Stimulated activated CD4-positive, alpha-beta T cell treated with anti-CD3 and anti-CD28 coated beads, Interleukin-4, amount 100 ng/mL, for 24 hours (primary cell): ENCODE measurements around the gene SMAP2.
"Not testable (repeated sequence)": the region's sequence is repeated elsewhere in the genome, so short reads cannot be mapped to it uniquely, and the experiment has no call there.

ENCODE experiments used
- DNase-seq: peaks from one replicate; pipeline ENCODE4 v3.0.0-alpha.2; 2020

The SMAP2 gene

GRCh38 chr1:40373323-40374283 is at the start of gene SMAP2:
Gene SMAP2, plus strand, starts transcription at chr1:40373727. Its CDS starts 394 bp downstream, at chr1:40374121.
- peak; percentile 95 for DNase-seq

- DNase-seq: not testable (repeated sequence)
Measured at GRCh38 chr1:40331403-40331802, 42.1 kb upstream of the SMAP2 start.

DNA sequence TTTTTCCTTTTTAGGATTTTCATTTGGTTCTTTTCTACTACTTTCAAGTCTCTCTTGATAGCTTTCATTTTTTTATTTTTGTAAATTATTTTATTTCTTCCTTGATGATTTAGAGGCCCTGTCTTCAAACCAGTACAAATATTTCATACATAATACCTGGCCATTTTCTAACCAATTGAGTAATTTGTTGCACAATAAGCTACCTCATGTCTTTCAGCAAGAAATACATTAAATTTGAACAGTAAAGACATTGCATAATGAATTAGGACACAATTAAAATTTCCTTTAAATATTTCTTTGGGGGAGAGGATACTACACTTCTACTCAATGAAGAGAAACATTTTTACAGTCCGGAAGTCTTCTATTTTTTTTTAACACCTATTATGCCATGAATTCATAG is 40.8 kb upstream of the SMAP2 start:
- DNase-seq: no peak

DNA sequence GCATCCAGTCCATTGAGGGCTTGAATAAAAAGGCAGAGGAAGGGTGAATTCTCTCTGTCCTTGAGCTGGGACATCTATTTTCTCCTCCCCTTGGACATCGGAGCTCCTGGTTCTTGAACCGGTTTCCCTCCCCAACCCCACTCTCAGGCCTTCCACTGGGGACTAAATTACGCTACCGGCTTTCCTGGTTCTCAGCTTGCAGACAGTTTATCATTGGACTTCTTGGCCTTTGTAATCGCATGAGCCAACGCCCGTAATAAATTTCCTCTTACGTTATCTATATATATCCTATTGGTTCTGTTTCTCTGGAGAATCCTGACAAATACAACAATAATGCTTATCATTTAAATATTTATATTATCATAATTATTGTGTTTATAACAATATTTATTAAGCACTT is 36.1 kb upstream of the SMAP2 start:
- DNase-seq: no peak

DNA sequence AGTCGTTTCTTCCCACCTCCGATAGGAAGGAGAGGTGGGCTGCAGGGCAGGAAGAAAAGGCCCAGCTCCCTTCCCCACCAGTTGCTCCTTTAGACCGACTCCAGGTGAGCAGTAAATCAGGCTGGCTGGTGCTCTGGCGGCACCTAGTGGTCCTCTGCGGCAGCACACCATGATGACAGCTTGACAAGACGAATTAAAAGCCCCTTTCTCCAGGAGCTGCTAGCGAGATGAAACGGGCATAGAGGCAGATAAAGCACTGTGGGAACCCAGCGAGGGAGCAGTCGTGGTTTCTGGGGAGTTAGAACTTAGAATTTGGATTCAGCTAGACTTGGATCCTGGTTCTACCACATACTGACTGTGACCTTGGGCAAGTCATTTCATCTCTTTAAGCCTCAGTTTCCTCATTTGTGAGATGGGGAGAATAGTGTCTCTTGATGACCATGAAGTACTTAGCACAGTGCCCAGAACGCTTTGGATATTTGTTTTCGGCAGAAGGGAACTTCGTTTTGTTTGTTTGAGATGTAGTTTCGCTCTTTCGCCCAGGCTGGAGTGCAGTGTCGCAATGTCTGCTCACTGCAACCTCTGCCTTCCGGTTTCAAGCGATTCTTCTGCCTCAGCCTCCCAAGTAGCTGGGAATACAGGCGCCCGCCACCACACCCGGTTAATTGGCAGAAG is 34.6 kb upstream of the SMAP2 start:
- peak; percentile 91 for DNase-seq

DNA sequence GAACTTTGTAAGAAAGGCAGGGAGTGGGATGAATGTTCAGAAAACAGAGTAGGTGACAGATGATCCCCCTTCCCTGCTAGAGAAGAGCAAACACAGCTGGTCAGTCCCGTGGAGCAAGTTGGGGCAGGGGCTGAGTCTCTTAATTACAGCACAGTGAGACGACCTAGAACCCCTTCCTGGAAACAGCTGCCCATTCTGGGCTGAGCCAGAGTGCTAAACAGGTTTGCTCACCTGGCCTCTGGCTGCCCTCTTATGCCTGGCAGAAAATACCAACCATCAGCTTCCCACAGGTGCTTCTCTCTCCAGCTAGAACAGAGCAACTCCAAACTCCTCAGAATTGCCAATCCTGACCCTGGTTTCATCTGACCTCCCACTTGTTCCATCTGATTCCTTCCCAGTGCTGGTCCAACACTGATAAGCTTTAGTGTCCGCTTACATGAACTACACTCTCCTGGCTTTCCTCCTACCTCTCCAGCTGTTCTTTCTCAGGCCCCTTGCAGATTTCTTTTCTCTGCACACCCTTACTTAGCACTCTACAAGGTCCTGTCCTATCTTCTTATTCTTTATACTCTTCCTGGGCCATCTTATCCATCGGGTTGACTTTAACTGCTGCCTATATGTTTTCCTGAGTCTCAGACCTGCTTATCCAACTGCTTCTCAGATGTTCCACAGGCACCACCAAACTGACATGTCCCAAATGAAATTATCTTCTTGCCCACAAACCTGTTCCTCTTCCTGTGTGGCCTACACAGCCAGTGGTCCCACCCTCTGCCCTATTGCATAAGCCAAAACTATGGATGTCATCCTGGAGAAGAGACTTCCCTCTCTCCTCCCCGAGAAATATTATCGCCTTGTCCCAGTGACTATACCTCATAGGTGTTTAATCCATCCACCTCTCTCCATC is 33.9 kb upstream of the SMAP2 start:
- DNase-seq: no peak

DNA sequence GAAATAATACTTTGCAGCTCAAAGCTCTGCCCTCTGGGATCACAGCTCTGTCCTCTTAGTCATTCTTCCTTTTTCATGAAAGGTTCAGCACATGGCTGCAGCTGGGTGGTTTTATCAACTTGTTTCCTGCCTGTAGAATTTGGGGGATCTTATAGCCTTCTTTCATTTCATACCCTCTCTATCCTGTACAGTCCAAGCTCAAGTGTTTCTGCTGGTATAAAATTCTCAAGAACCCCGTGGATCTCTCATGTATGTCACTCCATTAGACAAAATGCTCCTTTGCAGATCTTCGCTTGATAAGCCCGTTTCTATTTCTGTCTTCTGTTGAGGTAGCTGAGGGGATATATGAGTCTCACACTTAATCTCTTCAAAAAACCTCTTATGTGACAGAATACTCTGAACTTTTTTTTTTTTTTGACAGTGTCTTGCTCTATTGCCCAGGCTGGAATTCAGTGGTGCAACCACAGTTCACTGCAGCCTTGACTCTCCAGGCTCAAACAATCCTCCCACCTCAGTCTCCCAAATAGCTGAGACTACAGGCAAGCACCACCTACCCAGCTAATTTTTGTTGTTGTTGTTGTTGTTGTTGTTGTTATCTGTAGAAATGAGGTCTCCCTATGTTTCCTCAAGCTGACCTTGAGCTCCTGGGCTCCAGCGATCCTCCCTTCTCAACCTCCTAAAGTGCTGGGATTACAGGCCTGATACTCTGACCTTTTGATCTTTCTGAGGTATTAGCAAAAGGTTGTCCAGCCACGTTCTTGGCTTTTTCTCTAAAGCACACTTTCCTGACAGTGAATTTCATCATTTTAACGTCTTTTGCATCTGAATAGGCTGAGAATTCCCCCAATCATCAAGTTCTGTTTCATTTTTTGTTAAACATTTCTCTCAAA is 31.8 kb upstream of the SMAP2 start:
- DNase-seq: no peak

DNA sequence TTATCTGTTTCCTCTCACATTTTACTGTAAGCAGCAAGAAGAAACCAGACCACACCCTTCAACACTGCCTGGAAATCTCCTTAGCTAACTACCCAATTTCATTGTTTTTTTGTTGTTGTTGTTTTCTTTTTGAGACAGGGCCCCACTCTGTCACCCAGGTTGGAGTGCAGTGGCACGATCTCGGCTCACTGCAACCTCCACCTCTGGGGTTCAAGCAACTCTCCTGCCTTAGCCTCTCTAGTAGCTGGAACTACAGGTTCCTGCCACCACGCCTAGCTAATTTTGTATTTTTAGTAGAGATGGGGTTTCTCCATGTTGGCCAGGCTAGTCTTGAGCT is 31.2 kb upstream of the SMAP2 start:
- not testable (repeated sequence) for DNase-seq

DNA sequence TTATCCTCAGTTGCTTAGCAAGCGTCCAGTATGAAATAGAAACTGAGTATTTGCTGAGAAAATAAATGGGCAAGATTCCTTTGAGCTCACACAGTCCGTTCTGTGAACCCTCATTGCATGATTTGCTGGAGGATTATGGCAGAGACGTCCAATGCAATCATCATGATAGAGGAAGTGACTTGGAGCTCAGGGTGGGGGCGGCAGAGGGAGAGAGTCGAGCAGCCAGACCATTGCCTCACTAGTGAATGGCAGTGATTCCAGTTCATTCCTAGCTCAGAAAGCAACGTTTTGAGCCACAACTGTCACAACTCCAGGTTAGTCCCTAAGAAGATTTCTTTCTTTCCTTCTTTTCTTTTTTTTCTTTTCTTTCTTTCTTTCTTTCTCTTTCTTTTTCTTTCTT is 28.9 kb upstream of the SMAP2 start:
- DNase-seq: no peak

DNA sequence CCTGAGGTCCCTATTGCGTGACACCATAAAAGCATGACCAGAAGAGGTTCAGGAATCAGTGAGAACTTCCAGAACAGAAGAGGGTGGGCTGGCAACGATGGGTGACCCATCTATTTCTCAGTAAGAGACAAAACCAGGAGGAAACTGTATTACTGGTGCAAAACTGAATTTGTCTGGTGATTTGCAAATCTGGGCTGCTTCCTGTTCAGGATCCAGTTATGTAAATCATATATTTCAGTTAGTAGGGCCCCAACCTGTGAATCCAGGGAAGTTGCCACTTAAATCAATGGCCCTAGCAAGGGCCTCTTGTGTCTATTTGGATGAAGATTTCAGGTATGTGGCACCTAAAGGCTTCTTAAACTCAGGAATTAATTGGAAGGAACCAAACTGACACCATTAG is 23.1 kb upstream of the SMAP2 start:
- no peak for DNase-seq

GRCh38 chr1:40351124-40351523 is 22.4 kb upstream of the SMAP2 start:
- no peak for DNase-seq

- no peak for DNase-seq
Measured at GRCh38 chr1:40352126-40352525, 21.4 kb upstream of the SMAP2 start.

GRCh38 chr1:40353082-40353481 is 20.4 kb upstream of the SMAP2 start:
- DNase-seq: no peak

- DNase-seq: no peak
Measured at GRCh38 chr1:40357625-40358024, 15.9 kb upstream of the SMAP2 start.

DNA sequence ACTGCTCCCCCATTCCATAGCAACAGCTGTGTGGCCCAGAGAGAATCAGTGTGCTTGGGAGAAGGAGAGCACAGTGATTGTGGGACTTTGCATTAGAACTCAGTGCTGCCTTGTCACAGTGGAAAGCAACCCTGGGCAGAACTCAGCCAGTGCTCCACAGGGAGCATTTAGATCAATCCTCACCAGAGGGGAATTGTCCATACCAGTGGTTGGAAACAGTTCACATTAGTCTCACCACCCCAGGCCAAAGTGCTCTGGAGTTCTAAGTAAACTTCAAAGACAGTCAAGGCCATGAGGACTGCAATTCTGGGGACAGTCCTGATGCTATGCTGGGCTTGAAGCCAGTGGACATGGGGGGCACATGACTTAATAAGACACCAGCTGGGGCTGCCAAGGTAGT is 12.9 kb upstream of the SMAP2 start:
- no peak for DNase-seq

DNA sequence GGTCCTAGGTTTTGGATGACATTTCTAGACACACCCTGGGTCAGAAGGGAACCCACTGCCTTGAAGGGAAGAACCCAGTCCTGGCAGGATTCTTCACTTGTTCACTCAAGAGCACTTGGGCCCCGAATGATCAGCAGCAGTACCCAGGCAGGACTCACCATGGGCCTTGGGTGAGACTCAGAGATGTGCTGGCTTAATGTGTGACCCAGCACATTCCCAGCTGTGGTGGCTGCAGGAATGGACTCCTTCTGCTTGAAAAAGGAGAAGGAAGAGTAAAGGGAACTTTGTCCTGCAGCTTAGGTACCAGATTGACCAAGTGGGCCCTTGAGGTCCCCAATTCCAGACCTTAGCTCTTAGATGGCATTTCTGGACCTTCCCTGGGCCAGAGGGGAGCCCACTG is 12.3 kb upstream of the SMAP2 start:
- DNase-seq: no peak

- no peak for DNase-seq
Measured at GRCh38 chr1:40361637-40362036, 11.9 kb upstream of the SMAP2 start.

- no peak for DNase-seq
Measured at GRCh38 chr1:40362199-40362598, 11.3 kb upstream of the SMAP2 start.

- DNase-seq: no peak
Measured at GRCh38 chr1:40362699-40363098, 10.8 kb upstream of the SMAP2 start.

DNA sequence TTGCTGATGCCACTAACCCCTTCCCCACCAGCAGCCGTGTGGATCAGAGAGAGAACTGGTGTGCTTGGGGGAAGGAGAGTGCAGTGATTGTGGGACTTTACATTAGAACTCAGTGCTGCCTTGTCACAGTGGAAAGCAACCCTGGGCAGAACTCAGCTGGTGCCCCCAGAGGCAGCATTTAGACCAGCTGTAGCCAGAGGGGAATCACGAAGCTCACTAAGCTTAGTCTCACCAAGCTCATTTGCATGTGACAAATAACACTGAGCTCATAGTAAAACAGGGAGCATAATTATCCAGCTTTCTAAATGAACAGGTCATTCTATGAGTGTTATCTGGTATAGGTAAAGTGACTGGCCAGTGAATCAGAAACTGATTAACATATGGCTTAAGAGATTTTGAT is 9.8 kb upstream of the SMAP2 start:
- DNase-seq: no peak

- DNase-seq: no peak
Measured at GRCh38 chr1:40371707-40372258, 1.7 kb upstream of the SMAP2 start.
